Mesenchymal stem cell (in vitro differentiated cells and primary cell): ENCODE results near the gene MARK1.

Source experiments
- DNase-seq: peaks from one replicate; pipeline ENCODE4 v3.0.0-alpha.2; 2013
- H2AFZ ChIP-seq: one replicate; pipeline ENCODE4 v1.6.1; 2013; ENCODE audit warnings: low read depth, mild to moderate bottlenecking, control low read depth, inconsistent platforms, low read length, moderate library complexity
- H2AK5ac ChIP-seq: 2 replicates; pipeline ENCODE4 v1.6.1; 2013; ENCODE audit warnings: low read length, moderate library complexity, mild to moderate bottlenecking, inconsistent platforms; ENCODE audit not compliant: severe bottlenecking
- H2BK120ac ChIP-seq: one replicate; pipeline ENCODE4 v1.6.1; 2013; ENCODE audit warnings: low read depth, mild to moderate bottlenecking, inconsistent platforms, low read length, moderate library complexity
- H2BK12ac ChIP-seq, 2 experiments: one replicate each; pipeline ENCODE4 v1.6.1; 2013; ENCODE audit warnings: inconsistent platforms in 2 of 2, low read length in 2 of 2, mild to moderate bottlenecking in 2 of 2, moderate library complexity in 2 of 2, control low read depth in 1 of 2
- H2BK15ac ChIP-seq: one replicate; pipeline ENCODE4 v1.6.1; 2013; ENCODE audit warnings: mild to moderate bottlenecking, low read depth, inconsistent platforms; ENCODE audit not compliant: poor library complexity, severe bottlenecking
- H2BK5ac ChIP-seq: 2 replicates; pipeline ENCODE4 v1.6.1; 2013; ENCODE audit warnings: low read depth, mild to moderate bottlenecking, low read length, control low read depth, inconsistent platforms; ENCODE audit not compliant: poor library complexity, severe bottlenecking
- H3K14ac ChIP-seq, 2 experiments: one replicate each; pipeline ENCODE4 v1.6.1; 2013; ENCODE audit warnings: inconsistent platforms in 2 of 2, low read length in 2 of 2, control low read depth in 1 of 2, mild to moderate bottlenecking in 1 of 2, moderate library complexity in 1 of 2
- H3K18ac ChIP-seq, 2 experiments: one replicate each; pipeline ENCODE4 v1.6.1; 2013; ENCODE audit warnings: inconsistent platforms in 2 of 2, low read length in 2 of 2, control low read depth in 1 of 2, low read depth in 1 of 2, mild to moderate bottlenecking in 1 of 2
- H3K23ac ChIP-seq, 2 experiments: one replicate each; pipeline ENCODE4 v1.6.1; 2013; ENCODE audit warnings: inconsistent platforms in 2 of 2, low read length in 2 of 2, mild to moderate bottlenecking in 2 of 2, moderate library complexity in 2 of 2, control low read depth in 1 of 2
- H3K27ac ChIP-seq: 2 replicates; pipeline ENCODE4 v1.5.1; 2013; ENCODE audit warnings: mild to moderate bottlenecking, moderate library complexity, low read length, control low read depth, inconsistent platforms; ENCODE audit not compliant: poor library complexity, severe bottlenecking
- H3K27me3 ChIP-seq, 2 experiments: 2 replicates each; pipeline versions ENCODE4 v1.6.1 to v1.7.0; 2013; ENCODE audit warnings: low read length in 2 of 2, mild to moderate bottlenecking in 2 of 2, moderate library complexity in 2 of 2, control low read depth in 1 of 2, inconsistent platforms in 1 of 2; ENCODE audit not compliant: control insufficient read depth in 1 of 2, insufficient read depth in 1 of 2
- H3K36me3 ChIP-seq, 2 experiments: 2 replicates each; pipeline versions ENCODE4 v1.6.1 to v1.7.0; 2013; ENCODE audit warnings: low read length in 2 of 2, control low read depth in 1 of 2, inconsistent platforms in 1 of 2, low read depth in 1 of 2, mild to moderate bottlenecking in 1 of 2; ENCODE audit not compliant: insufficient read depth in 2 of 2, control insufficient read depth in 1 of 2
- H3K4ac ChIP-seq, 2 experiments: one replicate each; pipeline ENCODE4 v1.6.1; 2013; ENCODE audit warnings: inconsistent platforms in 2 of 2, low read length in 2 of 2, mild to moderate bottlenecking in 2 of 2, moderate library complexity in 2 of 2, control low read depth in 1 of 2, low read depth in 1 of 2
- H3K4me1 ChIP-seq: 2 replicates; pipeline ENCODE4 v1.6.1; 2013; ENCODE audit warnings: low read depth, low read length, control low read depth; ENCODE audit not compliant: control insufficient read depth, insufficient read depth
- H3K4me2 ChIP-seq: 2 replicates; pipeline ENCODE4 v1.6.1; 2013; ENCODE audit warnings: low read length, mild to moderate bottlenecking, inconsistent platforms; ENCODE audit not compliant: poor library complexity, severe bottlenecking
- H3K4me3 ChIP-seq, 2 experiments: 2 replicates each; pipeline versions ENCODE4 v1.5.1 to v1.7.0; 2013; ENCODE audit warnings: low read length in 2 of 2, mild to moderate bottlenecking in 2 of 2, control low read depth in 1 of 2, low read depth in 1 of 2; ENCODE audit not compliant: insufficient read depth in 1 of 2
- H3K79me1 ChIP-seq: replicated peaks from 2 replicates; pipeline ENCODE4 v1.6.1; 2013; ENCODE audit warnings: mild to moderate bottlenecking, control low read depth, low read length, inconsistent platforms; ENCODE audit not compliant: poor library complexity, severe bottlenecking
- H3K9ac ChIP-seq: 2 replicates; pipeline ENCODE4 v1.7.0; 2013; ENCODE audit warnings: mild to moderate bottlenecking, low read length, moderate library complexity
- H3K9me3 ChIP-seq: 2 replicates; pipeline ENCODE4 v1.7.0; 2013; ENCODE audit warnings: mild to moderate bottlenecking, low read length; ENCODE audit not compliant: control insufficient read depth
- H4K8ac ChIP-seq: one replicate; pipeline ENCODE4 v1.6.1; 2013; ENCODE audit warnings: inconsistent platforms, mild to moderate bottlenecking, low read length, moderate library complexity
- H4K91ac ChIP-seq: one replicate; pipeline ENCODE4 v1.6.1; 2013; ENCODE audit warnings: mild to moderate bottlenecking, low read length, inconsistent platforms
- WGBS: methylation state at CpG from one replicate; pipeline ENCODE4 v1.1.7; 2013; ENCODE audit warnings: mixed read lengths; 5-methylcytosine and 5-hydroxymethylcytosine counted together

The MARK1 gene

GRCh38 chr1:220566869-220567268 lies 38.9 kb downstream of the MARK1 start:
- no peak for DNase-seq
- Histone ChIP-seq H3K14ac (no peak overlapping the region), H3K9me3 (no peaks in the 10 kb centered on the region), H2AFZ (no peak overlapping the region), H4K91ac (no peak overlapping the region), H3K4ac (no peak overlapping the region), H3K4me1 (no peaks in the 10 kb centered on the region), H4K8ac (no peak overlapping the region), H3K18ac (no peak overlapping the region), H3K79me1 (peaks cover 1% of the 10 kb centered on the region), H2BK5ac (no peak overlapping the region), H3K36me3 (no peaks in the 10 kb centered on the region), H2BK12ac (no peak overlapping the region), H3K4me2 (no peak overlapping the region), H3K9ac (no peak overlapping the region), H3K27me3 (no peaks in the 10 kb centered on the region), H2BK15ac (no peak overlapping the region), H3K27ac (no peak overlapping the region), H3K4me3 (no peak overlapping the region), H3K23ac (no peak overlapping the region), H2BK120ac (no peak overlapping the region), H2AK5ac (no peak overlapping the region)
- 100% methylated on average over 1 of the region's 1 CpG for WGBS

DNA sequence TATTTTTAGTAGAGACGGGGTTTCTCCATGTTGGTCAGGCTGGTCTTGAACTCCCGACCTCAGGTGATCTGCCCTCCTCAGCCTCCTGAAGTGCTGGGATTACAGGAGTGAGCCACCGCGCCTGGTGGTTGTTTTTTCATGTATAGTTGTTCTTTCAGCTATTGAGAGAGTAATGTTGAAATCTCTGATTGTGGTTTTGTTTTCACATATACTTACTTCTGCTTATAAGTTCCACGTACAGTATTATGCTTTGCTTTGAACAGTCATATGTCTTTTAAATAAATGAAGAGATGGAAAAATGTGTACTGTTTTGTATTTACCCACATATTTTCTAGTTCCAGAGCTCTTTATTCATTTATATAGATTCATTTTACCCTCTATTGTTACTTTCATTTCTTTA lies 44.5 kb downstream of the MARK1 start:
- Histone ChIP-seq H3K23ac (no peak overlapping the region), H2BK12ac (no peak overlapping the region), H3K79me1 (peaks cover 1% of the 10 kb centered on the region), H2BK120ac (no peak overlapping the region), H3K36me3 (no peaks in the 10 kb centered on the region), H2AFZ (no peak overlapping the region), H3K4me2 (no peak overlapping the region), H4K8ac (no peak overlapping the region), H3K4ac (no peak overlapping the region), H2AK5ac (no peak overlapping the region), H4K91ac (no peak overlapping the region), H3K27me3 (no peaks in the 10 kb centered on the region), H3K14ac (no peak overlapping the region), H3K4me3 (no peak overlapping the region), H2BK5ac (no peak overlapping the region), H2BK15ac (no peak overlapping the region), H3K4me1 (no peaks in the 10 kb centered on the region), H3K27ac (no peak overlapping the region), H3K18ac (no peak overlapping the region), H3K9me3 (peaks cover 23% of the 10 kb centered on the region), H3K9ac (no peak overlapping the region)
- 96% methylated on average over 2 of the region's 5 CpGs for whole genome bisulfite sequencing
- no peak for DNase-seq

GRCh38 chr1:220573836-220574235 lies 45.9 kb downstream of the MARK1 start:
- H3K23ac ChIP-seq = no peak overlapping the region

GRCh38 chr1:220575718-220576497 lies 48.0 kb downstream of the MARK1 start:
- H3K18ac ChIP-seq = no peak overlapping the region
- no peak overlapping the region for H3K14ac ChIP-seq
- DNase-seq = no peak
- H2BK5ac ChIP-seq = no peak overlapping the region
- no peak overlapping the region for H2BK120ac ChIP-seq
- H4K8ac ChIP-seq = no peak overlapping the region
- H3K4me3 ChIP-seq = no peak overlapping the region
- H3K36me3 ChIP-seq = no peaks in the 10 kb centered on the region
- H3K9me3 ChIP-seq = peaks cover 23% of the 10 kb centered on the region
- H3K4me2 ChIP-seq = no peak overlapping the region
- H3K4ac ChIP-seq = no peak overlapping the region
- H3K27ac ChIP-seq = no peak overlapping the region
- H2AFZ ChIP-seq = no peak overlapping the region
- H4K91ac ChIP-seq = no peak overlapping the region
- no peak overlapping the region for H2AK5ac ChIP-seq
- 97% methylated on average over 3 of the region's 6 CpGs for WGBS
- no peaks in the 10 kb centered on the region for H3K4me1 ChIP-seq
- H2BK12ac ChIP-seq = no peak overlapping the region
- H3K79me1 ChIP-seq = peaks cover 1% of the 10 kb centered on the region
- no peak overlapping the region for H2BK15ac ChIP-seq
- no peak overlapping the region for H3K9ac ChIP-seq
- no peak overlapping the region for H3K23ac ChIP-seq
- no peaks in the 10 kb centered on the region for H3K27me3 ChIP-seq

More at GRCh38 chr1:220573836-220574235, 45.9 kb downstream of the MARK1 start:
- Histone ChIP-seq H2BK12ac (no peak overlapping the region), H3K27ac (no peak overlapping the region), H3K4me1 (no peaks in the 10 kb centered on the region), H4K8ac (no peak overlapping the region), H3K14ac (no peak overlapping the region), H2BK15ac (no peak overlapping the region), H3K4me3 (no peak overlapping the region), H3K27me3 (no peaks in the 10 kb centered on the region), H3K18ac (no peak overlapping the region), H3K9me3 (peaks cover 23% of the 10 kb centered on the region), H3K9ac (no peak overlapping the region), H3K4me2 (no peak overlapping the region), H3K79me1 (peaks cover 1% of the 10 kb centered on the region), H2AFZ (no peak overlapping the region), H2BK5ac (peak overlapping the region; percentile 31), H2AK5ac (no peak overlapping the region), H4K91ac (no peak overlapping the region), H2BK120ac (no peak overlapping the region), H3K4ac (no peak overlapping the region), H3K36me3 (no peaks in the 10 kb centered on the region)
- DNase-seq = no peak
